22Rv1 (cell line): ENCODE measurements around the gene CXorf38.
A peak's percentile ranks its signal among the peaks of the same experiment; 100 is the strongest.

Experiments
- H3K27ac ChIP-seq: fragments of 450-650 bp; 2 replicates; pipeline ENCODE4 v1.5.1; 2017
- CTCF ChIP-seq: fragments of 450-650 bp; IDR thresholded peaks from 2 replicates; pipeline ENCODE4 v1.5.1; 2017; ENCODE audit warnings: mild to moderate bottlenecking
- ZFX ChIP-seq: fragments of 450-650 bp; IDR thresholded peaks from 2 replicates; pipeline ENCODE4 v1.6.1; 2017; ENCODE audit warnings: antibody characterized with exemption, borderline replicate concordance

Gene CXorf38

GRCh38 chrX:40580537-40581335, 66.6 kb downstream of the CXorf38 start, which contains the start of gene ATP6AP2:
Gene ATP6AP2 (plus strand): TSS chrX:40580970. CDS start chrX:40581066, 96 bp downstream.
- H3K27ac ChIP-seq, result peak within 1 kb of the TSS; percentile 32; the same call in 1 of the 2 replicates
- TF ChIP-seq ZFX (no peak), CTCF (no peak)

GRCh38 chrX:40579900-40580536, 67.3 kb downstream of the CXorf38 start:
- no peak overlapping the region for H3K27ac ChIP-seq
- TF ChIP-seq CTCF (no peak), ZFX (no peak)

- TF ChIP-seq ZFX (no peak), CTCF (no peak)
Measured at GRCh38 chrX:40579141-40579540, 68.2 kb downstream of the CXorf38 start.

GRCh38 chrX:40578039-40578695, 69.2 kb downstream of the CXorf38 start:
- no peak overlapping the region for H3K27ac ChIP-seq
- TF ChIP-seq CTCF (no peak), ZFX (no peak)

More at GRCh38 chrX:40579141-40579540, 68.2 kb downstream of the CXorf38 start:
- no peak overlapping the region for H3K27ac ChIP-seq
